Esophagus muscularis mucosa (tissue), 4 donors: ENCODE results near the gene TBX2.

Experiments used
- EP300 ChIP-seq: sonication (generic); formaldehyde crosslinking; IDR thresholded peaks from one replicate; pipeline ENCODE4 v1.6.1; 2017; ENCODE audit warnings: antibody characterized with exemption
- POLR2A ChIP-seq: fragments of 450-650 bp; IDR thresholded peaks from one replicate; pipeline ENCODE4 v1.6.1; 2017; ENCODE audit warnings: antibody characterized with exemption, moderate library complexity, mild to moderate bottlenecking, low read depth
- POLR2AphosphoS5 ChIP-seq, 2 donors: sonication (generic); formaldehyde crosslinking; IDR thresholded peaks; one replicate each; pipeline ENCODE4 v1.6.1; 2017; ENCODE audit warnings: antibody characterized with exemption in 2 of 2
- TF ChIP-seq, protein P1 (sequence below), 3 experiments: fragments of 200-600 bp in 2 of 3; fragments of 450-650 bp in 1 of 3; sonication (generic) in 2 of 3; IDR thresholded peaks; one replicate each; pipeline ENCODE4 v1.5.1; 2017 to 2019; ENCODE audit warnings: antibody characterized with exemption in 3 of 3, mild to moderate bottlenecking in 2 of 3, moderate library complexity in 1 of 3

DNA sequence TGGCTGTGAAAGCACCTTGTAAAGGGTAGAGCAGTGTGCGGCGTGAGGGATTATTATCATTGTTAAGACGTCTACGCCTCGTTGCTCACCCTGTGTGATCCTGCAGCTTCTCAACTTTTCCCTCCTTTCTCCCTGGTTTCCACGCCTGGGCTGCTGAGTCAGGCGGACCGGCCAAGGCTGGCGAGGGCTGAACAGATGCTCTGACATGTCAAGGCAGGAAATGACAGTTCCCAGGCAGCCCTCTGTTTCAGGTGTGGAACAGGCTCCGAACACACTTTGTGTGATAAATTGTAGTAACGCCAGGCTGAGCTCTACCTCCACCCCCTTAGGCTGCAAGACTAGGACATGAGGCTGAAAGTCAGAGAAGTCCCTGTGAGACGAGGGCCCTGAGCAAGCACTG, 46.0 kb upstream of the TBX2 start:
- TF ChIP-seq, protein P1, sequence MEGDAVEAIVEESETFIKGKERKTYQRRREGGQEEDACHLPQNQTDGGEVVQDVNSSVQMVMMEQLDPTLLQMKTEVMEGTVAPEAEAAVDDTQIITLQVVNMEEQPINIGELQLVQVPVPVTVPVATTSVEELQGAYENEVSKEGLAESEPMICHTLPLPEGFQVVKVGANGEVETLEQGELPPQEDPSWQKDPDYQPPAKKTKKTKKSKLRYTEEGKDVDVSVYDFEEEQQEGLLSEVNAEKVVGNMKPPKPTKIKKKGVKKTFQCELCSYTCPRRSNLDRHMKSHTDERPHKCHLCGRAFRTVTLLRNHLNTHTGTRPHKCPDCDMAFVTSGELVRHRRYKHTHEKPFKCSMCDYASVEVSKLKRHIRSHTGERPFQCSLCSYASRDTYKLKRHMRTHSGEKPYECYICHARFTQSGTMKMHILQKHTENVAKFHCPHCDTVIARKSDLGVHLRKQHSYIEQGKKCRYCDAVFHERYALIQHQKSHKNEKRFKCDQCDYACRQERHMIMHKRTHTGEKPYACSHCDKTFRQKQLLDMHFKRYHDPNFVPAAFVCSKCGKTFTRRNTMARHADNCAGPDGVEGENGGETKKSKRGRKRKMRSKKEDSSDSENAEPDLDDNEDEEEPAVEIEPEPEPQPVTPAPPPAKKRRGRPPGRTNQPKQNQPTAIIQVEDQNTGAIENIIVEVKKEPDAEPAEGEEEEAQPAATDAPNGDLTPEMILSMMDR (IDR thresholded peaks at IDR 0.05), result no peak
- TF ChIP-seq POLR2A (no peak), POLR2AphosphoS5 (IDR thresholded peaks at IDR 0.05) (no peak), EP300 (no peak)
